ENCODE measurements around the gene DSCAM. TPM values are rescaled to one million over a fixed set of nuclear protein-coding genes. Genes with fewer than 3 reads are reported as not detected.

The DSCAM gene
- total RNA-seq, 4 donors from 2014 or later: 0.03 TPM; not detected in 3

DNA sequence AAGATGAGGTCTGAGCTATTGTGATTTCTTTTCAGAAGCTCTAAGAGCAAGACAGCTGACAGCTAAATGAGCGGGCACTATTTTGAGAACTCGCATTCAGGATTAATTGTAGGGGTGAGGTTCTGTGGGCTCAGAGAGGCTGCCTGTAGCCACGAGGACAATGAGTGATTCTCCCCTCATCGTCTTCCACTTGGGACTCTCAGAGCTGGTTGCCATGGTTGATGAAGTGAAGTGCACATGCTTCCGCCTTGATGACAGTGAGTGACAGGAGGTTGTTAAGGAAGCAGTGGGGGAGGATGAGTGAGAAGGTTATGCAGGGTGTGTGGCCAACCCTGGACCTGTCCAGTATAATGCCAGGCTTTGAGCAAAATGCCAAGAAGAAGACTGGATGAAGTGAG is 638.0 kb downstream of the DSCAM start:
- intact Hi-C loops (cut with DNase I; ENCODE audit: low total_unique reads): no loop called here
- no peak for DNase-seq
- TF ChIP-seq, protein P1, sequence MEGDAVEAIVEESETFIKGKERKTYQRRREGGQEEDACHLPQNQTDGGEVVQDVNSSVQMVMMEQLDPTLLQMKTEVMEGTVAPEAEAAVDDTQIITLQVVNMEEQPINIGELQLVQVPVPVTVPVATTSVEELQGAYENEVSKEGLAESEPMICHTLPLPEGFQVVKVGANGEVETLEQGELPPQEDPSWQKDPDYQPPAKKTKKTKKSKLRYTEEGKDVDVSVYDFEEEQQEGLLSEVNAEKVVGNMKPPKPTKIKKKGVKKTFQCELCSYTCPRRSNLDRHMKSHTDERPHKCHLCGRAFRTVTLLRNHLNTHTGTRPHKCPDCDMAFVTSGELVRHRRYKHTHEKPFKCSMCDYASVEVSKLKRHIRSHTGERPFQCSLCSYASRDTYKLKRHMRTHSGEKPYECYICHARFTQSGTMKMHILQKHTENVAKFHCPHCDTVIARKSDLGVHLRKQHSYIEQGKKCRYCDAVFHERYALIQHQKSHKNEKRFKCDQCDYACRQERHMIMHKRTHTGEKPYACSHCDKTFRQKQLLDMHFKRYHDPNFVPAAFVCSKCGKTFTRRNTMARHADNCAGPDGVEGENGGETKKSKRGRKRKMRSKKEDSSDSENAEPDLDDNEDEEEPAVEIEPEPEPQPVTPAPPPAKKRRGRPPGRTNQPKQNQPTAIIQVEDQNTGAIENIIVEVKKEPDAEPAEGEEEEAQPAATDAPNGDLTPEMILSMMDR (IDR thresholded peaks at IDR 0.05 in 4 of 5, conservative IDR thresholded peaks at IDR 0.05 in 1 of 5): no peak
- TF ChIP-seq POLR2A (IDR thresholded peaks at IDR 0.05): no peak
- Histone ChIP-seq H3K4me3 (no peak overlapping the region), H3K4me1 (no peaks in the 10 kb centered on the region), H3K36me3 (no peaks in the 10 kb centered on the region), H3K27me3 (no peaks in the 10 kb centered on the region), H3K27ac (no peak overlapping the region), H3K9me3 (no peaks in the 10 kb centered on the region)
- in situ Hi-C loops (cut with MboI; ENCODE audit: low sequenced_read_pairs in 4 of 4): no loop called here
- no peak for ATAC-seq

DNA sequence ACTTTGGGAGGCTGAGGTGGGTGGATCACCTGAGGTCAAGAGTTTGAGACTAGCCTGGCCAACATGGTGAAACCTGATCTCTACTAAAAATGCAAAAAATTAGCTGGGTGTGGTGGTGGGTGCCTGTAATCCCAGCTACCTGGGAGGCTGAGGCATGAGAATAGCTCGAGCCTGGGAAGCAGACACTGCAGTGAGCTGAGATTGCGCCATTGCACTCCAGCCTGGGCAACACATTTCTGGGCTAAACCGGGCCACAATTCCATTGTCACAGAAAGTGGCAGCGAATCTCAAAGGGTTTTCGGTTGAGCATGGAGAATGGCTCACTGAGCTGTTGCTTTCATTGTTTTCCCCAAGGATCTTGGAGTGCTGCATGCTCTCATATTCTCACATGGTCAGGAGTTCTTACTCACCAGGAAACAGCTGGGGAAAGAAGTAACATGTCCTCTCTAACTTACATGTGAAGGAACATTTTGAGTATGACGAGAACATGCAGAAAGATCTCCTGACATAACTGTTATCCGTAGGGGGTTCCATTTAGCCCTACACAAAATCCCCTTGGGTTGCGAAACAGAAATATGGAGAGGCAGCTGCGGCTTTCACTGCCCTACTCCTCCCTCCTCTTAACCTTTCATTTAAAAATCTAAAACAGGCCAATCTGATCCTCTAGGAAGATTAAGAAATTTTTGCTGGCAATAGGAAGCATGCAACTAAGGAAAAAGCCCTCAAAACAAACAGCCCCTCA is 638.6 kb downstream of the DSCAM start:
- in situ Hi-C loops (cut with MboI; ENCODE audit: low sequenced_read_pairs in 4 of 4) (no loop called here), intact Hi-C loops (cut with DNase I; ENCODE audit: low total_unique reads) (no loop called here)
- DNase-seq (no peak), ATAC-seq (no peak)
- Histone ChIP-seq H3K4me3 (no peak overlapping the region), H3K27me3 (no peaks in the 10 kb centered on the region), H3K4me1 (no peaks in the 10 kb centered on the region), H3K9me3 (no peaks in the 10 kb centered on the region), H3K36me3 (no peaks in the 10 kb centered on the region), H3K27ac (no peak overlapping the region)
- no peak for TF ChIP-seq POLR2A (IDR thresholded peaks at IDR 0.05)

GRCh38 chr21:40200946-40201345 is 646.0 kb downstream of the DSCAM start:
- in situ Hi-C loops (cut with MboI; ENCODE audit: low sequenced_read_pairs in 4 of 4): no loop called here
- ATAC-seq: no peak
- no peak for DNase-seq
- Histone ChIP-seq H3K9me3 (no peaks in the 10 kb centered on the region), H3K27ac (no peak overlapping the region), H3K4me3 (no peak overlapping the region), H3K4me1 (no peaks in the 10 kb centered on the region), H3K36me3 (no peaks in the 10 kb centered on the region), H3K27me3 (no peaks in the 10 kb centered on the region)
- no peak for TF ChIP-seq POLR2A (IDR thresholded peaks at IDR 0.05)
- TF ChIP-seq, protein P1 (IDR thresholded peaks at IDR 0.05 in 4 of 5, conservative IDR thresholded peaks at IDR 0.05 in 1 of 5): no peak
- intact Hi-C loops (cut with DNase I; ENCODE audit: low total_unique reads): no loop called here

GRCh38 chr21:40200126-40200525 is 646.8 kb downstream of the DSCAM start:
- ATAC-seq (no peak), DNase-seq (no peak)
- intact Hi-C loops (cut with DNase I; ENCODE audit: low total_unique reads): no loop called here
- H3K4me3 ChIP-seq: no peak overlapping the region
- no peaks in the 10 kb centered on the region for H3K36me3 ChIP-seq
- in situ Hi-C loops (cut with MboI; ENCODE audit: low sequenced_read_pairs in 4 of 4): no loop called here
- H3K9me3 ChIP-seq: no peaks in the 10 kb centered on the region
- TF ChIP-seq POLR2A (IDR thresholded peaks at IDR 0.05): no peak
- TF ChIP-seq, protein P1 (IDR thresholded peaks at IDR 0.05 in 4 of 5, conservative IDR thresholded peaks at IDR 0.05 in 1 of 5): no peak
- no peaks in the 10 kb centered on the region for H3K27me3 ChIP-seq
- H3K27ac ChIP-seq: no peak overlapping the region
- no peaks in the 10 kb centered on the region for H3K4me1 ChIP-seq

GRCh38 chr21:40194185-40194980 is 652.6 kb downstream of the DSCAM start:
- Histone ChIP-seq H3K4me1 (no peaks in the 10 kb centered on the region), H3K27me3 (no peaks in the 10 kb centered on the region), H3K36me3 (no peaks in the 10 kb centered on the region), H3K27ac (no peak overlapping the region), H3K4me3 (no peak overlapping the region), H3K9me3 (no peaks in the 10 kb centered on the region)
- in situ Hi-C loops (cut with MboI; ENCODE audit: low sequenced_read_pairs in 4 of 4) (no loop called here), intact Hi-C loops (cut with DNase I; ENCODE audit: low total_unique reads) (no loop called here)
- ATAC-seq: no peak
- no peak for DNase-seq
- TF ChIP-seq, protein P1 (IDR thresholded peaks at IDR 0.05 in 4 of 5, conservative IDR thresholded peaks at IDR 0.05 in 1 of 5): no peak
- TF ChIP-seq POLR2A (IDR thresholded peaks at IDR 0.05): no peak
